Body of pancreas (tissue), 4 donors: ENCODE data around the gene HNRNPA1L2. TPM values are rescaled to one million over a fixed set of nuclear protein-coding genes. Genes with fewer than 3 reads are reported as not detected.
"Not testable (repeated sequence)": the region's sequence is repeated elsewhere in the genome, so short reads cannot be mapped to it uniquely, and the experiment has no call there.

Source experiments
- ATAC-seq: fragments of 150-250 bp; one replicate; pipeline ENCODE4 v1.9.1; 2016
- DNase-seq, 4 donors: peaks; one replicate each; pipeline ENCODE4 v3.0.0-alpha.2; 2019
- H3K27ac ChIP-seq, 4 donors: fragments of 200-600 bp; sonication (generic); 1 replicate in 3 of 4; 2 replicates in 1 of 4; pipeline versions ENCODE4 v1.5.1 to v1.6.1; 2016 to 2019; ENCODE audit warnings: mild to moderate bottlenecking in 1 of 4, mixed read lengths in 1 of 4, moderate library complexity in 1 of 4
- H3K27me3 ChIP-seq, 2 donors: fragments of 200-600 bp; sonication (generic); one replicate each; pipeline ENCODE4 v1.6.0; 2016; ENCODE audit warnings: mild to moderate bottlenecking in 1 of 2
- H3K36me3 ChIP-seq, 2 donors: fragments of 200-600 bp; sonication (generic); replicated peaks in 1 of 2; 2 replicates each; pipeline ENCODE4 v1.5.1; 2016; ENCODE audit warnings: low read depth in 2 of 2; ENCODE audit not compliant: insufficient read depth in 1 of 2
- H3K4me1 ChIP-seq: fragments of 200-600 bp; sonication (generic); one replicate; pipeline ENCODE4 v1.6.0; 2016
- H3K4me3 ChIP-seq, 2 donors: fragments of 200-600 bp; sonication (generic); 1 replicate in 1 of 2; 2 replicates in 1 of 2; pipeline ENCODE4 v1.5.1; 2016 to 2019
- H3K9me3 ChIP-seq, 3 donors: fragments of 200-600 bp; sonication (generic); 1 replicate in 2 of 3; 2 replicates in 1 of 3; pipeline ENCODE4 v1.5.1; 2016
- POLR2A ChIP-seq, 3 donors: fragments of 450-650 bp; IDR thresholded peaks; one replicate each; pipeline ENCODE4 v1.6.1; 2016; ENCODE audit warnings: antibody characterized with exemption in 3 of 3, mild to moderate bottlenecking in 2 of 3
- WGBS, 2 donors: methylation state at CpG; one replicate each; pipeline ENCODE4 v1.1.5; 2017; 5-methylcytosine and 5-hydroxymethylcytosine counted together
- intact Hi-C: fragments of 100-400 bp; cut with DNase I; formaldehyde crosslinking; loops from one replicate; pipeline ENCODE4 v1.15.1; 2023
- total RNA-seq, 2 donors: library from RNA; depleted of rRNA; stranded (reverse); fragments of >200 nt; gene quantifications; one replicate each; pipeline ENCODE4 v1.1.0, GENCODE V29; 2016
- TF ChIP-seq, protein P1 (sequence below), 7 experiments: fragments of 450-650 bp in 4 of 7; fragments of 200-600 bp in 3 of 7; sonication (generic) in 3 of 7; IDR thresholded peaks; one replicate each; pipeline ENCODE4 v1.5.1; 2016 to 2019; ENCODE audit warnings: antibody characterized with exemption in 7 of 7

The HNRNPA1L2 gene
- 1 to 10 TPM in 1 of 2 donors, not detected in 1; 3.9 TPM for total RNA-seq

GRCh38 chr13:52642131-52642530 is at the start of gene HNRNPA1L2:
Gene HNRNPA1L2 (plus strand): TSS chr13:52642431. CDS start chr13:52642493, 62 bp downstream.
- no peak for TF ChIP-seq POLR2A (IDR thresholded peaks at IDR 0.05)
- TF ChIP-seq, protein P1, sequence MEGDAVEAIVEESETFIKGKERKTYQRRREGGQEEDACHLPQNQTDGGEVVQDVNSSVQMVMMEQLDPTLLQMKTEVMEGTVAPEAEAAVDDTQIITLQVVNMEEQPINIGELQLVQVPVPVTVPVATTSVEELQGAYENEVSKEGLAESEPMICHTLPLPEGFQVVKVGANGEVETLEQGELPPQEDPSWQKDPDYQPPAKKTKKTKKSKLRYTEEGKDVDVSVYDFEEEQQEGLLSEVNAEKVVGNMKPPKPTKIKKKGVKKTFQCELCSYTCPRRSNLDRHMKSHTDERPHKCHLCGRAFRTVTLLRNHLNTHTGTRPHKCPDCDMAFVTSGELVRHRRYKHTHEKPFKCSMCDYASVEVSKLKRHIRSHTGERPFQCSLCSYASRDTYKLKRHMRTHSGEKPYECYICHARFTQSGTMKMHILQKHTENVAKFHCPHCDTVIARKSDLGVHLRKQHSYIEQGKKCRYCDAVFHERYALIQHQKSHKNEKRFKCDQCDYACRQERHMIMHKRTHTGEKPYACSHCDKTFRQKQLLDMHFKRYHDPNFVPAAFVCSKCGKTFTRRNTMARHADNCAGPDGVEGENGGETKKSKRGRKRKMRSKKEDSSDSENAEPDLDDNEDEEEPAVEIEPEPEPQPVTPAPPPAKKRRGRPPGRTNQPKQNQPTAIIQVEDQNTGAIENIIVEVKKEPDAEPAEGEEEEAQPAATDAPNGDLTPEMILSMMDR (IDR thresholded peaks at IDR 0.05): no peak
- DNase-seq (no peak), ATAC-seq (no peak)
- Histone ChIP-seq H3K36me3 (peaks cover 0 to 2% of the 10 kb centered on the region in 2 donors), H3K27me3 (no peaks in the 10 kb centered on the region), H3K27ac (no peak within 1 kb of the TSS), H3K4me3 (no peak within 1 kb of the TSS), H3K9me3 (no peaks in the 10 kb centered on the region), H3K4me1 (no peaks in the 10 kb centered on the region)
- intact Hi-C loops: no loop called here
- 94 to 99% methylated on average over 7 of the region's 7 CpGs for whole genome bisulfite sequencing, 2 donors

DNA sequence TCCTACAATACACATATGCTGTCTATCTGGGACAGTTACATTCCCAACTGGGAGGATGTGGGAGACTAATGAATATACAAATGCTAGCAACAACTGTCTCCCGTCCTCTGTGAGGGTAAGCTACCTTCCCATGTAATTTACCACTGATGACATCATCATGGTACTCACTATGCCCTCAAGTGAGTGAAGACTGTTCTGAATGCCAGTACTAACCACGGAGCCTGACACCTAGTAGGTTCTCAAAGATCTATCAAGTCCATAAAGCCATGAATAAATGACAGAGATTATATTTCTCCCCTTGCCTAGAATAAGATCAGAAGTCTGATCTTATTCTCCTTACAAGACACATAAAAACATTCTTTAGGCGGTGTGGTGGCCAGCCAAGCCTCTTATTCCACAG is 49.1 kb upstream of the HNRNPA1L2 start:
- H3K9me3 ChIP-seq, intact Hi-C loops, DNase-seq, H3K4me1 ChIP-seq, ATAC-seq, H3K27me3 ChIP-seq, H3K27ac ChIP-seq, H3K36me3 ChIP-seq, H3K4me3 ChIP-seq: not testable (repeated sequence)
- WGBS, 2 donors: 87 to 88% methylated on average over 3 of the region's 3 CpGs

DNA sequence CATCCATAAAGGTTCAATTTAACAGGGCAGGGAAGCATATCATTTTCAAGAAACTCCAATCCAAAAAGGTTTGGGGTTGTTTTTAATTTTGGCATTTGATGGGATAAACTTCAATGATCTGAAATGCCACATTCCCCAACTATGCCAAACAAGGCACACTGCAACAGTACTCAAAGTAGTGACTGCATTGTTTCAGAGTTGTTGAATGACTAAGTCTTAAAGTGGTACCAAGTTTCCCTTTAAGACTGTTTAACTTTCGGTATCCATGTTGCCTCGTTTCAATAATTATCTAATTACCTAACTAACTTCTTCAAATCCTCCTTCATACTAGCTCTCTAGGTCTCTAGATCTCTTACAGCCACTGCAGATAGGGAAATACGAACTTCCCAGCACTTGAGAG is 48.4 kb upstream of the HNRNPA1L2 start:
- intact Hi-C loops, H3K4me3 ChIP-seq, H3K36me3 ChIP-seq, ATAC-seq, H3K27me3 ChIP-seq, H3K9me3 ChIP-seq, H3K4me1 ChIP-seq, DNase-seq, H3K27ac ChIP-seq: not testable (repeated sequence)
- WGBS, 2 donors: 69 to 84% methylated on average over 3 of the region's 3 CpGs

GRCh38 chr13:52594295-52594694 is 47.9 kb upstream of the HNRNPA1L2 start:
- ATAC-seq, H3K27me3 ChIP-seq, H3K4me1 ChIP-seq, H3K4me3 ChIP-seq, intact Hi-C loops, H3K36me3 ChIP-seq, H3K27ac ChIP-seq, H3K9me3 ChIP-seq, DNase-seq: not testable (repeated sequence)
- WGBS, 2 donors: 79 to 81% methylated on average over 5 to 7 of the region's 7 CpGs

DNA sequence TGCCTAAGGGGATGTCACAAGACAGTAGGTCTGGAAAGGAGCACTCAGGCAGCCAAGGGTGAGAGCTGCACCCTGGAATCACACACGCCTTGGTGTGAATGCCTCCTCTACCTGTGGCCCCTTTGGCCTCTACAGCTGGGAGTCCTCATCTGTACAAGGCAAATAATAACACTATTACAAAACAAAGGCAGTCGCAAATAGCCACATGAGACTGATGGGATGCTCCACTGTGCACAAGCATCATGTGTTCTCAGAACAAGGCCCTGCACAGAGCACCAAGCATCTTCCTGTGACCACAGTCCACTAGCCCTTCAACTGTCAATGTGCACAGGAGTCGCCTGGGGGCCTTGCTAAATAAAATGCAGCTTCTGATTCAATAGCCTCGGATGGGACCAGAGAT is 44.6 kb upstream of the HNRNPA1L2 start:
- DNase-seq: no peak
- H3K36me3 ChIP-seq: no peaks in the 10 kb centered on the region
- WGBS, 2 donors: 83 to 94% methylated on average over 3 to 4 of the region's 4 CpGs
- H3K4me3 ChIP-seq: no peak overlapping the region
- H3K4me1 ChIP-seq: peaks cover 12% of the 10 kb centered on the region
- no peaks in the 10 kb centered on the region for H3K27me3 ChIP-seq
- intact Hi-C loops: no loop called here
- H3K9me3 ChIP-seq: no peaks in the 10 kb centered on the region
- no peak overlapping the region for H3K27ac ChIP-seq
- ATAC-seq: no peak
- TF ChIP-seq, protein P1 (IDR thresholded peaks at IDR 0.05): no peak
- TF ChIP-seq POLR2A (IDR thresholded peaks at IDR 0.05): no peak

DNA sequence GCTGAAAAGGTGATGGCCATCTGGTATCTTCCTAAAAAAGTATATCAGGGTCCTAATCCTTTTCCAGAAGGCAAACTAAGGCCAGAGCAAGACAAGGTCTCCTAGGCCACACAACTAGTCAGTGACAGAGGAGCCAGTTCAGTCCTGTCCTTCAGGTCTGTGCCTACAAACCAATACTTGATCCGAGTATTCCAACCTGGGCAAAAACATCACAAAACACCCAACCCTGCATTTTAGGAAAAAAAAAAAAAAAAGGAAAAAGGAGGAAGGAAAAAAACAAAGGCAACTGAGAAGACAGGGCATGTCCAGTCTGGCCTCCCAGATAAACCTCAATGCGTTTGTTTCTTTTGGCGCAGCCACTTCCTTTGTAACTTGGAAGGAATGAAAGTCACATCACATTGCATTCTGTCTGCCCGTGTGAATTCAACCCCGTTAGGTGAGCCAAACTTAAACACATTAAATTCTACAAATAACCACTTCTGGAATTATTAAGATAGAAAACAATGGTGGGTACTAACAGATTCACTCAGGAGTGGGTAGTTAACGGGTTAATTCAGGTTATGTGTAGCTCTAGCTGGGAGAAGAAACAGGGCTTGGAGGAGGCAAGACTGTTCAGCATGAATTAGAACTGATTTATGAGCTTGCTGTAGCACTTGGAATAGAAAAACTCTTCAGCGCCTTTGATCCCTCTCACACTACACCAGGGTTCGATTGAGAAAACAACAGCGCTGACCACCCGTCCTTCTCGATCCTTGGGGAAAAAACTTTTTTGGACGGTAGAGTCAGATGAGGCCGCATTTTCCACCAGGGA is 43.0 kb upstream of the HNRNPA1L2 start:
- peak; percentile 46 for ATAC-seq
- 11 to 14% methylated on average over 11 to 13 of the region's 13 CpGs for WGBS, 2 donors
- H3K36me3 ChIP-seq: no peaks in the 10 kb centered on the region
- DNase-seq: no peak
- TF ChIP-seq, protein P1 (IDR thresholded peaks at IDR 0.05): no peak
- TF ChIP-seq POLR2A (IDR thresholded peaks at IDR 0.05): no peak
- H3K27ac ChIP-seq: peak overlapping the region; percentile 2 to 72 (median 47)
- intact Hi-C loops: no loop called here
- H3K27me3 ChIP-seq: no peaks in the 10 kb centered on the region
- peak overlapping the region in 1 of 2 donors; percentile 72 for H3K4me3 ChIP-seq
- H3K4me1 ChIP-seq: peaks cover 12% of the 10 kb centered on the region
- H3K9me3 ChIP-seq: no peaks in the 10 kb centered on the region
